Measurements from ENCODE around the gene ZNF831. TPM values are rescaled to one million over a fixed set of nuclear protein-coding genes. Genes with fewer than 3 reads are reported as not detected.

The ZNF831 gene
- total and polyA plus RNA-seq, 10 of the 15 experiments (the other 5 are each of a cell fraction or from before 2014, with no cell fraction given) = 0.01 to 0.97 (median 0.23) TPM

- TF ChIP-seq TBL1XR1 (IDR thresholded peaks at IDR 0.05; ENCODE audit: low read depth, low read length) (no peak), PAX5 (IDR thresholded peaks at IDR 0.05; ENCODE audit: borderline replicate concordance, low read depth, low read length) (no peak), ATF2 (IDR thresholded peaks at IDR 0.05; ENCODE audit: low read length) (no peak), DPF2 (IDR thresholded peaks at IDR 0.05) (no peak), JUND (IDR thresholded peaks at IDR 0.05; ENCODE audit: low read depth, low read length) (no peak)
- no peak overlapping the region for H3K27ac ChIP-seq (ENCODE audit: control insufficient read depth, insufficient read depth)
- FAIRE-seq (no peak), ATAC-seq (no peak), DNase-seq (ENCODE audit: low read depth, low spot score) (no peak)
- intact Hi-C loops (cut with micrococcal nuclease; ENCODE audit: unreplicated experiment) (no loop called here), in situ Hi-C loops (cut with MboI) (no loop called here)
- H2AFZ ChIP-seq (ENCODE audit: control insufficient read depth, low read depth, low read length) = no peak overlapping the region
- no peaks in the 10 kb centered on the region for H3K36me3 ChIP-seq (ENCODE audit: control insufficient read depth in 2 of 2, insufficient read depth in 2 of 2, low read length in 1 of 2)
- RAD21 ChIA-PET (ENCODE audit: unreplicated experiment) = no interaction called here
- no peaks in the 10 kb centered on the region; a peak in 1 of 4 replicates for H3K27me3 ChIP-seq (replicated peaks in 1 of 2; ENCODE audit: control insufficient read depth in 2 of 2, insufficient read depth in 2 of 2, low read length in 1 of 2)
- no peaks in the 10 kb centered on the region for H3K9me3 ChIP-seq (replicated peaks; ENCODE audit: control insufficient read depth, insufficient read depth, low read length)
- no peak overlapping the region for H3K9ac ChIP-seq (ENCODE audit: control insufficient read depth, insufficient read depth, low read length)
- CTCF ChIA-PET = no interaction called here
- no TSS peak for BruUV-seq (replicated peaks)
- H4K20me1 ChIP-seq (ENCODE audit: control insufficient read depth, insufficient read depth) = no peaks in the 10 kb centered on the region
- H3K4me3 ChIP-seq = no peak overlapping the region
- H3K4me1 ChIP-seq (ENCODE audit: control insufficient read depth, insufficient read depth, low read length) = no peaks in the 10 kb centered on the region
- WGBS (ENCODE audit: insufficient coverage, insufficient replicate concordance, low lambda C conversion rate, missing lambda C conversion rate) = 46% methylated on average over 2 of the region's 2 CpGs
- no peak overlapping the region for H3K4me2 ChIP-seq (ENCODE audit: control insufficient read depth, insufficient read depth)
- SMC1A ChIA-PET (ENCODE audit: uncharacterized antibody, unreplicated experiment) = no interaction called here
- POLR2A ChIA-PET = no interaction called here
- H3K79me2 ChIP-seq (ENCODE audit: control insufficient read depth, insufficient read depth, low read length) = no peaks in the 10 kb centered on the region
Measured at GRCh38 chr20:59175861-59176260, 12.2 kb downstream of the ZNF831 start.

GRCh38 chr20:59176812-59177211 is 13.2 kb downstream of the ZNF831 start:
- ATAC-seq = no peak
- no peak overlapping the region for H3K4me2 ChIP-seq (ENCODE audit: control insufficient read depth, insufficient read depth)
- no peak for FAIRE-seq
- no peaks in the 10 kb centered on the region for H4K20me1 ChIP-seq (ENCODE audit: control insufficient read depth, insufficient read depth)
- no peak overlapping the region for H3K4me3 ChIP-seq
- H3K36me3 ChIP-seq (ENCODE audit: control insufficient read depth in 2 of 2, insufficient read depth in 2 of 2, low read length in 1 of 2) = no peaks in the 10 kb centered on the region
- H3K27ac ChIP-seq (ENCODE audit: control insufficient read depth, insufficient read depth) = no peak overlapping the region
- H3K27me3 ChIP-seq (replicated peaks in 1 of 2; ENCODE audit: control insufficient read depth in 2 of 2, insufficient read depth in 2 of 2, low read length in 1 of 2) = no peaks in the 10 kb centered on the region; a peak in 1 of 4 replicates
- ChIA-PET POLR2A (no interaction called here), SMC1A (ENCODE audit: uncharacterized antibody, unreplicated experiment) (no interaction called here), RAD21 (ENCODE audit: unreplicated experiment) (no interaction called here), CTCF (no interaction called here)
- TF ChIP-seq CTCF (IDR thresholded peaks at IDR 0.05 in 2 of 3, conservative IDR thresholded peaks at IDR 0.05 in 1 of 3; ENCODE audit: control insufficient read depth in 2 of 3, extremely low read depth in 1 of 3, insufficient read depth in 1 of 3, low read depth in 3 of 3, low read length in 3 of 3) = 0 out of 6 replicates have a peak, but pooled peaks of 1 of the 3 experiments have one; percentile 2
- TF ChIP-seq SMAD5 (IDR thresholded peaks at IDR 0.05; ENCODE audit: low read depth) = no peak
- TF ChIP-seq SMARCA5 (IDR thresholded peaks at IDR 0.05) = no peak
- WGBS (ENCODE audit: insufficient coverage, insufficient replicate concordance, low lambda C conversion rate, missing lambda C conversion rate) = 23% methylated on average over 5 of the region's 5 CpGs
- in situ Hi-C loops (cut with MboI) (no loop called here), intact Hi-C loops (cut with micrococcal nuclease; ENCODE audit: unreplicated experiment) (no loop called here)
- no peak overlapping the region for H3K9ac ChIP-seq (ENCODE audit: control insufficient read depth, insufficient read depth, low read length)
- H3K9me3 ChIP-seq (replicated peaks; ENCODE audit: control insufficient read depth, insufficient read depth, low read length) = no peaks in the 10 kb centered on the region
- no peak for DNase-seq (ENCODE audit: low read depth, low spot score)
- no peak overlapping the region for H2AFZ ChIP-seq (ENCODE audit: control insufficient read depth, low read depth, low read length)
- H3K4me1 ChIP-seq (ENCODE audit: control insufficient read depth, insufficient read depth, low read length) = no peaks in the 10 kb centered on the region
- no peaks in the 10 kb centered on the region for H3K79me2 ChIP-seq (ENCODE audit: control insufficient read depth, insufficient read depth, low read length)
- no TSS peak for BruUV-seq (replicated peaks)

Data from GM12878 (cell line).